Stimulated activated CD8-positive, alpha-beta memory T cell treated with anti-CD3 and anti-CD28 coated beads, Interleukin-12 subunit alpha, Interleukin-12 subunit beta, amount 100 ng/mL, for 24 hours (primary cell): ENCODE data around the gene DPYSL4.

ENCODE experiments used
- DNase-seq: peaks from one replicate; pipeline ENCODE4 v3.0.0-alpha.2; 2020; ENCODE audit errors: extremely low read depth

DPYSL4 gene

DNA sequence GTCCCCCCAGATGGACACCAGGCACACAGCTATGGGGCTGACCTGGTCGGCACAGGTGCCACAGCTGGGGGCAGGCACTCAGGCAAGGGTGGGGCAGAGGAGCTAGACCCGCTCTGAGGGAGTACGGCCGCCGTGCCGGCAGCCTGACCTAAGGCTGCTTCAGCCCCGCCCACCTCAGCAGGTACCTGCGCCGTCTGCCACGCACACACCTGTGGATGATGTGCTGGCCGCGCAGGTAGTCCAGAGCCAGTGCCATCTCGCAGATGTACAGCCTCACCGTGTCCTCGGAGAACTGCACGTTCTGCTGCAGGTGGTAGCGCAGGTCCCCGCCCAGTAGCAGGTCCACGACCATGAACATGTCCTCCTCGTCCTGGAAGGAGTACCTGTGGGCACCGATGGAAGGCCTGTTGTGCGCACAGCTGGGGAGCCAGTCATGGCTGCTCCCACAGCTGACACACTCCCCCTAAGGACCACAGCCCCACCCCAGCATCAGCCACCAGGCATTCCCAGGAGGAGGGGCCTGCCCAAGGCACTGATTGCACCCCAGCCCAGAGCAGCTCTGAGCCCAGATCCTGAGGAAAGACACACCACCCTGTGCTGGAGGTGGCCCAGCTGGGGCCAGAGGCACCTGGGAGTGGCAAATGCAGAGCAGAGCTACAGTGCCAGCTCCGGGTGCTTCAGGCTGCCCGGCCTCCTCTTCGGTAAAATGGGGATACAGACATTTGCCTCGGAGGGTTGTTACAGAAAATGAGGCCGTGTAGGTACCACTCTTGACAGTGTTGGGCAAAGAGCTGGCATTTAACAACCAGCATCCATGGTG is 40.0 kb downstream of the DPYSL4 start:
- DNase-seq = no peak

DNA sequence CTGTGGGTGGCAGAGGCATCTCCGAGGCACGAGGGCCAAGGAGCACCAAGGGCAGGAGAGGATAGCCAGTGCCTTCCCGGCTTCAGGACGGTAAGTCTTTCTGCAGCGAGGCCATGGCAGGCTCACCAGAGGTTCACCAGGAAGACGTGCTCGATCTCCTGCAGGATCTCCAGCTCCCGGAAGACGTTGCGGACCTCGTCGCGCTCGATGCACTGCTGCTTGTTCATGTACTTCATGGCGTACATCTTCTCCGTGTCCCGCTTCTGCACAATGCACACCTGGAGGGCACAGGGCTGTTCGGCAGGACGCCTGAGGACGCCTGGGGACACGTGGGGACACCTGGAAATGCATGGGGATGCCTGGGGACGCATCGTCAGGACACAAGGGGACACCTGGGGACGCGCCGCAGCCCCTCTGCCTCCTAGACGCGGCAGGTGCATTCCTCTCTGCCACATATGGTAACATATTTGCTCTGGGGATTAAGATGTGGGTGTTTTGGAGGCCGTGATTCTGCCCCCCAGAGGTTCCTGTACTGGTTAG is 41.2 kb downstream of the DPYSL4 start:
- DNase-seq = no peak

DNA sequence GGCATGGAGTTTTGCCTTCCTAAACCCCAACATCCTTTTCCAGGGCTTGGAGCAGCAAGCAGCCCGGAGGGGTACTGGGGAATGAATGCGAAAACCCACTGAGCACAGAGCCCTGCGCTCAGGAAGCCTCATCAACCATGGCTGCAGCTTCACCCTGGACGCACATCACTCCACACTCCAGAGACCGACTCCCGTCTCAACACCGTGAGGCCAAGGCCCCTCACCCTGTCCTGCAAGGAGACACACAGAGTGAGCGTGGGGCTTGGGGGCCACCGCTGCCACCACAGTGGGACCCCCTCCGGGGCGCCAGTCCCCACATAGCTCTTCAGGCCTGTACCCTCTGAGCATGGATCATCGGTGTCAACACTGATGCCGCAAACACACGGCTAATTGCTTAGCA is 41.9 kb downstream of the DPYSL4 start:
- no peak for DNase-seq

DNA sequence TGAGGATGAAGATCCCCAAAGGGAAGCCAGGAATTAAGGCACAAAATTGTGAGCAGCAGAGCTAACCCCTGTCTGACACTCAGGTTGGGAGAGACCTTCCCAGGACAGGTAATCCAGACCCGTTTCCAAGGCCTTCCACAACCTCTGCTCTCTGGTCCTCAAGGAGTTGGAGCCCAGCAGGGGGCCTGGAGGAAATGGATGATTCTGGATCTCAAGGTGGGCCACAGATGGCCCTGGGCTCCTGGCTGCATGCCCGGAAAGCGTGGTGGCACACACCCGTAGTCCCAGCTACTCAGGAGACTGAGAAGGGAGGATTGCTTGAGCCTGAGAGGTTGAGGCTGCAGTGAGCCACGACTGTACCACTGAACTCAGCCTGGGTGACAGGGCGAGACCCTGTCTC is 42.3 kb downstream of the DPYSL4 start:
- no peak for DNase-seq

DNA sequence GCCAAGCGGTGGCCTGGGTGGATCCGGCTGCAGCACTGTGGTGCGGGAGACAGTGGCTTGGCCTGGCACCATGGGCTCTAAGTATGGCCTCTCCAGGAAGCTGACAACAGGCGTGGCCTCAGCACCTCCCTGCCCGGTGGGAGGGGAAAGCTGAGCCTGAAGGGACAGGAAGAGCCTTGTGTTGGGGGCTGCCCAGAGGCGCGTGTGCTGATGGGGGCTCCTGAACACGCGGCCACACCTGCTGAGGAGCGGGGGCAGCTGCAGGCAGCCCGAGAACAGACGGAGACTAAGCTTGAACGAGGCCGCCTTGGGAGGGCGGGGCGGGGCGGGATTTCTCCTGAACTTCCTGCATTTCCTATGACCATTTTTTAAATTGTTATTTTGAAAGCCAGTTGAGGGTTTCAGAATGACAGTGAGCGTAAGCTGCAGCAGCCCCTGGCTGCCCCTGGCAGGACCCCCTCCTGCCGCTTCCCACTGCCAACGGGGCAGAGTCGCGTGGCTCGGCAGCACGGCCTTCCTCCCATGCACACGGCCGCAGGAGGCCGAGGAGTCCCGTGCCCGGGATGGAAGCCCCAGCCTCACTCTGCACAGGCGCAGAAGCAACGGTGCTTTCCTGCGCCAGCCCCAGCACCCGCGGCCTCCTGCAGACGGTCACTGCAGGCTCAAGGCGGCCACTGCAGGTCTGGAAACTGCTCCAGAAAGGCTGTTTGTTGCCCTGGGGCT is 43.2 kb downstream of the DPYSL4 start:
- no peak for DNase-seq

DNA sequence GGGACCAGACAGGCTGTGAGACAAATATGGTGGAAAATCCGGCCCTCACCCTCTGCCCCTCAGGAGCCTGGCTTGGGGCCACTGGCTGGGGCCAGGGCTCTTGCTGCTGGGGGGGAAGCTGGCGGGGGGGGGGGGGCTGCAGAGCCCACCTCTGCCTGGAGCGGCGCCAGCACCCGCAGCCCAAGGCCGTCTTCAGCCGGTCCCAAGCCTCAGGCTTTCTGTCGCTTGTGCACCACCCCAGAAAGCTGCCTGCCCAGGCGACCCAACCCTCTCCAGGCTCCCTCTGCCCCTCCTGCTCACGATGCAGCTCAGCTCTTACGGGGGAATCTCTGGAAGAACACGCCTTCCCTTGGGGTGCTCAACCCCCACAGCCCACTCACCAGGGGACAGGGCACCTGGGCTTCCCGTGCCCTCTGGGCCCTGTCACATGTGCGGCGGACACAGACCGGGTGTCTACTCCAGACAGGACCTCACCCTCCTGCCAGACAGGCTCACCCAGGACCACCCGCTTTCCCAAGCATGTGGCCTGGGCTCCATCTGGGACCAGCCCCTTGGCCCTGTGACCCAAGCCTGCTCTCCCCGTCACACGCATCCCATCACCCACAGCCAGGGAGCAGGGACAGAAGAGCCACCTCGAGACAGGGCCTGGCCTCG is 43.9 kb downstream of the DPYSL4 start:
- DNase-seq = no peak

DNA sequence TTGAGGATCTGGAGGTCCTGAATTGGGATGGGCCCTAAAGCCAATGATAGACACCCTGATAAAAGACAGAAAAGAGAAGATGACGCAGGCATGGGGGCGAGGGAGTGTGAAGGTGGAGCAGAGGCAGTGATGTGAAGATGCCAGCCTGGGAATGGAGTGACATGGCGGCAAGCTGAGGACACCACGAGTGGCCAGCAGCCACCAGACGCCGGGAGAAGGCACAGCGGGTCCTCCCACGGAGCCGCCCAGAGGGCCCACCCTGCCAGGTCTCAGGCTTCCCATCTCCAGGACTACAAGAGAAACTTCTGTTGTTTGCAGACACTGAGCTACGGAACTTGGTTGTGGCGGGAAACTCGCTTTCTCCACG is 44.9 kb downstream of the DPYSL4 start:
- DNase-seq = no peak

DNA sequence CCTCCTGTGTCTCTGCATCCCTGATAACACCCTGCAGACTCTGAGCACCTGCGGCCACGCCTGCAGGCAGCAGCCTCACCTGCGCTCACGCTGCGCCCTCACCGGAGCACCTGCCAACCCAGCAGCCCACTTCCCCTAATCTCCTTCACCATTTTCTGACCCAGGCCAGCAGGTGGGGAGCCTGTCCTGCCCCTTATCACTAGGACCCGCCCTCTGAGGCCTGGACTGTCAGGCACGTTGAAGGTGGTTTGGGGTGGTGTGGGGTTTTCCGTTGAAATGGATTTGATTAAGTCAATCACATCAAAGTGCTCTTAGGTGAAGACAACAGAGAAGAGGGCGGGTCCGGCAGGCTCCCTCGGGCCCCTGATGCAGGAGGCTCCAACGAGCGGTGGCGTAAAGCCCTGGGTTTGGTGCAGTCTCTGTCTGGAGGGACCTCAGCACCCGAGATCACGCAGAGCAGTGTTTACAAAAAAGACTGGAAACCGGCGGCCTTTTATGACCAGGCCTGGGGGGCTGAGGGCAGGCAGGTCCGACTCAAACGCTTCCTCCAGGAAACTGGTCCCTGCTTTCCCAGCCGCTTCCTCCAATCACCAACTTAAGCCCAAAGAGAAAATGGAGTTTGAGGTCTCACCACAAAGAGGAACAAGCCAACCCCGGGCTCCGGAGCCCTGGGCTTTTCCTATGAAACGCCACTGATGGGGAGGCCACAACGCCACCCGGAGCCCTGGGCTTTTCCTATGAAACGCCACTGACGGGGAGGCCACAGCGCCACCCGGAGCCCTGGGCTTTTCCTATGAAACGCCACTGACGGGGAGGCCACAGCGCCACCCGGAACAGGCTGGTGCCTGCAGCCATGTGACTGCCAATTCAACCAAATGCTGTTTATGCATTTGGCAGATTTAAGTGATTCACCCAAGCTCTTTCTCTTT is 45.5 kb downstream of the DPYSL4 start:
- no peak for DNase-seq

DNA sequence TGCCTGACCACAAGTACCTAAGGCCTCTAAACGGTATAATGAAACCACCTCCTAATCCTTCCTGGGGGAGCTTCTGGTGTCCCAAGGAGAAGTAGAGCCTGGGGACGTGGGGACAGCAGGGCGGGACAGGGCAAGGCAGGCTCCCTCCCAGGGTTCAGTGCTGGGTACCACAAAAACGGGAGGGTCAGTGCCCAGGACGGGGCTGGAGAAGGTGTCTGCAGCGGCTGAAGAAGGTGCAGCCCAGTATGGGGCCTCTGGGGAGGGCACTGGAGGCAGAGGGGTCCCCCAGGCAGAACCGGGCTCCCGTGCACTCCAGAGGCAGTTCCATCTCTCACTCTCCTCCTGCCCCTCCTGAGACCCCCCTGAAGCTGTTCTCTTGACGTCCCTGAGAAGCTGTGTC is 46.2 kb downstream of the DPYSL4 start:
- DNase-seq = no peak

DNA sequence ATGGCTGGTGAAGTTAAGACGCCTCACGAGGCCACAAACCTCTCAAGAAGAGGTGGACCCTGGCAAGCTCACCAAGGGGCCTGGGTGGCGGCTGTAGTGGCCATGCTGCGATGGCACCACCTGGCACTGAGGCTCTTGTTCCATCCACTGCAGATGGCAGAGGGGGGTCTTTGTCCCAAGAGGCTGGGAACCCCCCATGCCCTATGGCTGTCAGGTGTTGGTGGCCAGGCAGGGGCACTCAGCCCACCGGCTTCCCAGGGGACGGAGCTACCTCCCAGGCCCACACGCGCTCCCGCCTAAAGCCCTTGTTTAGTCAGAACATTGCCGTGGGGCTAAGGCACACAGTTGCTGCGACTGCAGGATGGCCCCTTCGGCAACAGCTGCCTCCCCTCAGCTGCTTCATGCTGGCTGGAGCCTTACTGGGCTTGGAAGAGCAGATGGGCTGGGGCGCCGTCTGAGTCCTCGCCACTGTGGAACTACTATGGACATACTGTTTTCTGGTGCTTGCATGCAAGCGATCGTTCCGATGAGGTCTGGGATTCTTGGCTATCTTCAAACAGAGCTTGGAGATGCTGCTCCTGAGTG is 46.8 kb downstream of the DPYSL4 start:
- no peak for DNase-seq

DNA sequence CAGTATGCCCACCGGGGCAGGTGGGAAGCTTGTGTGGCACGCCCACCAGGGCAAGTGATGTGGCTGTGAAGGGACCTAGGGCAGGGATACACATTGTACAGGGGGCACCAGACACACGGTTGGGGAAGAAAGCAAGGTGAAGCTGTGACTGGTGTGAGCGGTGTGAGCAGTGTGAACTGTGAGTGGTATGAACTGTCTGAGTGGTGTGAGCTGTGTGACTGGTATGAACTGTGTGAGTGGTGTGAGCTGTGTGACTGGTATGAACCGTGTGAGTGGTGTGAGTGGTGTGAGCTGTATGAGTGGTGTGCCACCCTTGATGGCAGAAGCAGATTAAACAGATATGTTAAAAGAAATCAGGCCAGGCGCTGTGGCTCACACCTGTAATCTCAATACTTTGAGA is 48.1 kb downstream of the DPYSL4 start:
- DNase-seq = no peak

DNA sequence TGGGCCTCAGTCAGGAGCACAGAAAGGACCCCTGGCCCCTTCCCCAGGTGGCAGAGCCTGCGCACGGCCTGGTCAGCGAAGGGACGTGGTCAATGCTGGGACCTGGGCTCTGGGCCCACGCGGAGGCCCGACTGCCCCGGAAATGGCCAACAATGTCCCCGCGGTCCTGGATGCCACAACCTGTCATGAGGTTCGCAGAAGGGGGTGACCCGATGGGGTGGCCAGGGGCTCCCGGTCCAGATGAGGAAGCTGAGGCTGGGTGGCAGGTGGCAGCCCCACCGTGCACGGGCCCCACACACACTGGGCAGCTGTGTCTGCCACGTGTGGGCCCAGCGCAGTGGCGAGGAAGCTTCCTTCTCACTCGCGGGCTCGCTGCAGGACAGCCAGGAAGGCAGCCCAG is 49.4 kb downstream of the DPYSL4 start:
- DNase-seq = no peak

DNA sequence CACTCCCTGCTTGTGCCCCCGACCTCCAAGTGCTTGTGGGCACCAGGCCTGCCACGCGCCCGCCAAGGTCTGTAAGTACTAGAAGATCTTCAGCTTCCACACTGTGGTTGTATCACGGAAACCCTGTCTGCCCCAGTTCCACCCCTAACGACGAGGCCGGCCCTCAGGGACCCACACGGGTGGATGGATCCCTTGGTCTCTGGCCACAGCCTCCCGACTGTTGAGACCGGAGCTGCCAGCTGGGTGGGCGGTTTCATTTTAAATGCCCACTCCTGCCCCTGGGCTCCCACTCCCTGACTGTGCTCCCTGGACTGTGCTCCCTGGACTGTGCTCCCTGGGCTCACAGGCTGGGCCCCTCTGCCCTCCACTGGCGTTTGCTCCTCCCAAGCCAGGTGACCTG is 50.1 kb downstream of the DPYSL4 start:
- no peak for DNase-seq

DNA sequence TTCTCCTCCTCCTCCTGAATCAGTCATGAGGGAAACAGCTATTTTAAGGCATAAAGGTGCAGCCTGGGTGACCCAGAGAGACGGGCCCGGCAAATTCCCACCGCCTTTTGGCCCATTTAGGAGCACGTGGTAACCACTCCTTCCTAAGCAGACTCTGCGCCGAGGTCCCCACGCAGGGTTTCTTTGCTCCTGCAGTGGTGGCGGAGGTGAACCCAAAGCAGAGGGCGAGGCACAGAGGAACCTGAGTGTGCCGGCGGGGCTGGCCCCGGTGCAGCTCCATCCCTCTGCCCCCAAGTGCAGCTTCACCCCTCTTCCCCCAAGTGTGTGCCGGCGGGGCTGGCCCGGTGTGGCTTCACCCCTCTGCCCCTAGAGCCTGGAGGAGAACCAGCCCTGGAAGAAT is 50.6 kb downstream of the DPYSL4 start:
- DNase-seq = no peak

DNA sequence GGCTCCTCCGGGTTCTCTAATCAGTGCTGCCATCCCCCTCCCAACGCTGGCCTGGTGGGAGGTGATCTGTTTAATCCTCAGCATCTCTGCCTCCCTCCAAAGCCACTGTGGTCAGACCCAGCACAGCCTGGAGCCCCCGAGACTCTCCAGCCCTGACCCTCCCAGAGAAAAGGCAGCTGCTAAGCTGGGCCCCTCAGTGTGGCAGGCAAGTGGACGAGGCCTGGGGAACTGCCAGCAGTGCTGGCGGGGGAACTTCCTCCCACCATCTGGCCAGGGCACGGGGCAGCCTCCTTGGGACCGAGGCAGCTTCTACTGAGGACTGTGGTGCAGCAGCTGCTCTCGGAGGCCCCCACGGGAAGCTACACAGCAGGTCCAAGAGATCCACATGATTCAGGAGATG is 51.1 kb downstream of the DPYSL4 start:
- DNase-seq = no peak

DNA sequence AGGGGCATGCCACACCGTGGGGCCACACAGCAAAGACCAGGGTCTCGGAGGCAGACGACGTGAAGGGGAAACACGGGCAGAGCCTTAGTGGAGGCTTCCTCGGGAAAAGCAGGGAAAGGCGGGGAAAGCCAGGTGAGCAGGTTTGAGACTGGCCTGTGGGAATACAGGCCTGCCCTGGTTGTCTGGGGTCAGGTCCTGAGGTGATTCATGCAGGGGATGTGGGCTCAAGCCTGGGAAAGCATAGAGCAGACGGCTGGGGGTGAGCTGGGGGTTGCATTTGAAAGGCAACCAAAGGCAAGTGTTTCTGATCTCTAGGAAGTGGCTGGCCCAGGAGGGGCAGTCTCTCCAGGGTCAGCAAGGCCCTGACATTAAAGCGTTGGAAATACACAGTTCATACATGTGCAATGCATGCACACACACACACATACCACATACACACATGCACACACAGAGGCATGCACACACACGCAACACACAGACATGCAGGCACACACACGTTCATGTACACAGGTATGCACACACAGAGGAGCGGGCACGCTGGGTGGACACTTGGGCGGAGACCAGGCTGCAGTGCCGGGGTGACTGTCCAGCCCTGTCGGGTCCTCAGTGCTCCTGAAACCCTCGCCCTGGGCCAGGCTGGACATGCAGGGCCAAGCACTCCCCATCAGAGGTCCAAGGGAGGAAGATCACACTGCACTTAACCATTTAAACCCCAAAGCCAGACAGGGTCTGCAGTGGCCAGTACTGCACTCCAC is 51.8 kb downstream of the DPYSL4 start:
- no peak for DNase-seq

DNA sequence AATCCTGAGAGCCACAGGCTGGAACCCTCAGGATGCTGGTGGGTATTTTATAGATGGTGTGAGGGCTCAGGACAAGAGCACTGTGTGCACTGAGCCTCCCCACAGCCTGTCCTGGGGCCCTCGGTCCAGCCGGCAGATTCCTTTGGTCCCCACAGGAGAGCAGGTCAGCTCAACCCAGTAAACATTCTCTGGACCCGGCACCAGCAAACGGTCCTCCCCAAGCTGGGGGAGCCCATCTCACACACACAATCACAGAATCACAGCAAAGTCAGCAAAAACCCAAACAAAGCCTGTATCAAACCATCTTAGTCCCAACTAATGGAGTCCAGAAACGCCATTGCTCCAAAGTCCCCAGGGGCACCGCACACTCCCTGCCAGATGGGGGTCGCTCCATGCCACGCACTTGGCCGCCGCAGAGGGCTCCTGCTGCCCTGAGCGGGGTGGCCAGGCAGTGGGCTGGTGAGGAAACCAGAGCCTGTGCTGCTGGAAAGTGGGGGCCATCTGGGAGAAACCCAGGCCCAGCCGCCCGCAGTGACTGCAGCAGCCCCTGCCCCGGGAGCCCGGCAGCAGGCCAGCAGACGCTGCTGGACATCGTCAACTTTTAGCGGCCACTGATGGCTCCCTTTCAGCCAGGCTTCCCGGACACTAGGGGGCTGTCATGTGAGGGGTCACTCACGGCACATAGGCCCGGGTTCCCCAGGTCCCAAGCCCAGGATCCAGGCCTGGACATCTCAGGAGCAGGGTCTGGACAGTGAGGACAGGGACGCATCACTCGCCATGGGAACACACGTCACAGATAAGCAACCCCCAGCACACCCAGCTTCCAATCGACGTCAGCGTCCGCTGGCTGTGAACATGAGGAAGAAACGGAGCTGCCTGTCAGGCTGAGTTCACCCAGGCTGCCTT is 52.6 kb downstream of the DPYSL4 start:
- DNase-seq = no peak

DNA sequence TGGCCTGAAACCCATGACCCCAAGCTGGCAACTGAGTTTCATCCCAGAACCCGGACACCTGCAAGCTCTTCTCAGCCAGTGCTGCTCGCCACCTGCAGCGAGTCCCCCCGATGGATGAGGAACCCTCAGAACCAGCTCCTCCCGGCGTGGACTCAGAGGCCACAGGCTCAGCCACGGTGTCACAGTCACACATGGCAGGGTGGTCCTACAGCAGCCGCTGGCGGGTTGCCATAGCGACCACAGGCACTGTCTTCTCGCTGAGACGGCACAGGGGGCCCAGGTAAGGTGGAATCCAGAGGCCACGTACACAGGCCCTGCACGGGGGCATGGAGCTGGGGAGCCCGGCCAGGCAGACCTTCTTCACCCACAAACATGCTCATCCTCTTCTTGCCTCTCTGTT is 53.4 kb downstream of the DPYSL4 start:
- no peak for DNase-seq

DNA sequence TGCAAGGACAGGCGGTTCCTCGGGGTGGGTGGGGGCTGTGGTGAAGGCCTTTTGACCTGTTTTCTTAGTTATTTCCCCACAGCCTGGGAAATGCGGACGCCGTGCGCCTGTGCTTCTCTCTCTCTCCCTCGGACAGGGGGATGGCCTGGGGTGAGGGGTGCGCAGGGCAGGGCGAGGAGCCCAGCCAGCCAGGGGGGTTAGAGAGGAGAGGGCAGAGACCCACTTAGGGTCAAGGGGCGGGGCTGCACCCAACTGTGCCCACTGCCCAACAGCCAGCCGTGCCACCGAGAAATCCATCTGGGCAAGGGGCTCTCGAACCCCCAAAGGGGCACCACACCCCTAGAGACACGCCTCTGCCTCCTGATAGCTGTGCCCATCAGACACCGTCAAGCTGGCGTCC is 53.8 kb downstream of the DPYSL4 start:
- DNase-seq = no peak
